HPDE6-E6E7 (cell line): ENCODE measurements around the gene DUSP2.

ENCODE experiments used
- DNase-seq: peaks from one replicate; pipeline ENCODE4 v3.0.0; 2011; ENCODE audit warnings: missing footprints; ENCODE audit errors: extremely low spot score

Gene DUSP2

DNA sequence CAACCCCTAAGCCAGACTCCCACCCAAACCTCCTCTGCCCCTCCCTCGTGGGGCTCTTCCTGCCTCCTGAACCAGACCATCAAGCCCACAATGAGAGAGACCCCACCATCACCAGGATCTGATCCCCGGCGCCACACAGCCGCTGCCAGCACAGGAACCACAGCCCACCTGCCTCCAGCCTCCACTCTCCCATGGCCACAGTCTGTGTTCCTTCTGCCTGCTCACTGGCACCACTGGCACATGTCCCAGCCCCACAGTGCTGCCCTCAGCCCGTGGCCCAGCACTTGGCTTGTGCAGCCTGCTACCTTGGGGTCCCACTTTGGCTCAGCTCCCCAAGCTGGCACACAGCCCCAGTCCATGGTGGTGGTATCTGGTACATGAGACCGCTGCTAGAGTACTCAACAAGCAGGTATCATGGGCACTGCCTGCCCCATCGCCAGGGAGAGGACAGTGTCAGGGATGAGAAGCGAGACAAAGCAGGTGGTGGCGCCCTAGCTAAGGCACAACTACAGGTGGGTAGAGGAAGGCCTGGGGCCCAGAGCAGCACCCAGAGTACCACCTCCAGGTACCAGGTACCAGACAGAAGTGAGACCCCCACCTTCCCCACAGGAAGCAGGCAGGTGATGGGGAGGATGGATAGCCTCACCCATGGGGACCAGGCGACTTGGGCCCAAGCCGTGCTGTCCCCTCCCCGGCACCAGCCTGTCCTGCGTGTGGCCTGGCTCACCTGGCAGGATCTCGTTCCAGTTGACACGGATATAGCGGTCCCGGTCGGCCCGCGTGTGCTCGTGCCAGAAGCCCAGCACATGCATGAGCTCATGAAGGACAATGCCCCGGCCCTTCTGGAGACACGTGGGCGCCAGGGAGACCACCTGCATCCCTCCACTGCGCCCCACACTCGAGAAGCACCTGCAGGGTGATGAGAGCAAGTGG lies 13.2 kb downstream of the DUSP2 start:
- DNase-seq, result no peak

DNA sequence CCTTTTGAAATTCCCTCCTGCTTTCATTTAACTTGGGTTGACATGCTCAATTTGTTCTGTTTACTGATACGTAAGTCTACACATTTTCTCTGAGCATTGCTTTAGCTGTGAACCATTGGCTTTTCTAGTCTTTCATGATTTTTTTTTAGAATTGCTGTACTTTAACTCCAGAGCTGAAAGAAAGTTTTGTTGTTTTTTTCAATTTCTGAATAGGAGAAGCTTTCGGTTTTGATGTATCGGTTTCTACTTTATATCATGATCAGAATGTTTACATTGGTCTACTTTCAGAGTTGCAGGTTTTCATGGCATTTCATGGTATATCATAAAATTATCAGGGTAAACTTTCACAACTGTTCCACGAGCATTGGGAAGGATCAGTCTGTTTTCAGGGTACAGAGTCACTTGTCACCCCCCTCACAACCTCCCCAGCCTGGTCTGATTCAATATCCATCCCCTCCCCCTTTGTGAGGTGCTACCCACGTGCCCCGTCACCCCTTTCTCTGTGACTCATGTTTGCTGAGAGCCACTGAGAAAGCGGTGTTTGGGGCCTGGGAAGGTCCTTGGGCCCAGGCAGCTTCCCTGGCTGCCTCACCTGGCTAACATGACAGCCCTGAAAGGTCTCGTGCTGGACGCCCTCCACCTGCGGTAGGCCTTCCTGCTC lies 14.0 kb downstream of the DUSP2 start:
- DNase-seq, result no peak

DNA sequence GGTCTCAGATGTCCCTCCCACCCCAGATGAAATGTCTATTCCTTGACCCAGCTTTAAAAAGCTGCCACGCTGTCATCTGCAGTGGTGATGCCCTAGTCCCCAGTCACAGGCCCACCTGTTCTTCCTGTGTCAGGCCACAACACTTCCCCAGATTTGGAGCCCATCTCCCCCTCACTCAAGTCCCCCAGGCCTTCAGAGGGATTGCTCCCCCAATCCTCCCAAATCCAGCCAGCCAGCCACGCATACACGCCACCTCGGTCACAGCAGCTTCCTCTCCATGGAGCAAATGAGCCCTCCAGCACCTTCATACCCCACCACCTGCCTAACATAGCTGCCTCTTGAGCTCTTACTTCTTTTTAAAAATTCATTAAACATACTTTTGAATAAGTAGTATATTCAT lies 14.8 kb downstream of the DUSP2 start:
- no peak for DNase-seq

DNA sequence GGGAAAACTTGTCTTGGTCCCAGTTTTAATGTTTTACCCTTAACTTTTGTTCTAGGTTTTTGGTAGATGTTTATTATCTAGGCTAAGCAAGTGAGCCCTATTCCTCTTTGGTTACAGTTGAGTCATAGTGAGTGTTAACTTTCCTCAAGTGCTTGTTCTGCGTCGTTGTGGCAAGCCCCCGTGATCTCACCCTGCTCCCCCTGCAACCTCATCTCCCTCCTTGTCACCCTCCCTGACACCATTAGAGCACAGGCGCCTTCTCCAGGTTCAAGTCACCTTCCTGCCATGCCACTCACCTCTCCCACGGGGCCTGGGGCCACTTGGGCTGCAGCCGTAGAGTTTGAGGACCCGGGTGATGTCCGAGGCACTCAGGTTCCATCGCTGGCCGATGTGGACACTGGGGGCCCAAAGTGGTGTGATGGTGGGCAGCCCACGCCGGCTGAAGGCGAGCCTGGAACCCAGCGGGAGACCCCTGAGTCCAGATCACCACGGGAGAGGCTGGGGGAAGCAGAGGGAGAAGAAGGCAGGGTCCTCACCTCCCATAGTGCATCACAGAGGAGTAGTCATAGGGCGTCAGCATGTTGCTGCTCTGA lies 15.6 kb downstream of the DUSP2 start:
- DNase-seq, result no peak

DNA sequence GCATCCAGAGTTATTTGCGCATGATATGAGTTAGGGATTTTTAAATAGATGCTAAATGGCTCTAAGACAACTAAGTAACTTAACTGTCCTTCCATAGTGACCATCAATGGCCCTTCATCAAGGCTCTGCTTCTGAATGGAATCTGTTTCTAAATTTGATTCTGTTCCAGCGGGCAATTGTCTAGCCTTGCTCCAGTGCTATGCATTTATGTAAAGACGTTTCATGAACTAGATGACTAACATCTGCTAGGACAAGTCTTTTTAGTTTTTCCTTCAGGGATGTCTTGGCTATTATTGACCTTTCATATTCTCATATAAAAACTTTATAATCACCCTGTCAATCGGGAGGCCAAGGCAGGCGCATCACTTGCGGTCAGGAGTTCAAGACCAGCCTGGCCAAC lies 16.8 kb downstream of the DUSP2 start:
- no peak for DNase-seq

DNA sequence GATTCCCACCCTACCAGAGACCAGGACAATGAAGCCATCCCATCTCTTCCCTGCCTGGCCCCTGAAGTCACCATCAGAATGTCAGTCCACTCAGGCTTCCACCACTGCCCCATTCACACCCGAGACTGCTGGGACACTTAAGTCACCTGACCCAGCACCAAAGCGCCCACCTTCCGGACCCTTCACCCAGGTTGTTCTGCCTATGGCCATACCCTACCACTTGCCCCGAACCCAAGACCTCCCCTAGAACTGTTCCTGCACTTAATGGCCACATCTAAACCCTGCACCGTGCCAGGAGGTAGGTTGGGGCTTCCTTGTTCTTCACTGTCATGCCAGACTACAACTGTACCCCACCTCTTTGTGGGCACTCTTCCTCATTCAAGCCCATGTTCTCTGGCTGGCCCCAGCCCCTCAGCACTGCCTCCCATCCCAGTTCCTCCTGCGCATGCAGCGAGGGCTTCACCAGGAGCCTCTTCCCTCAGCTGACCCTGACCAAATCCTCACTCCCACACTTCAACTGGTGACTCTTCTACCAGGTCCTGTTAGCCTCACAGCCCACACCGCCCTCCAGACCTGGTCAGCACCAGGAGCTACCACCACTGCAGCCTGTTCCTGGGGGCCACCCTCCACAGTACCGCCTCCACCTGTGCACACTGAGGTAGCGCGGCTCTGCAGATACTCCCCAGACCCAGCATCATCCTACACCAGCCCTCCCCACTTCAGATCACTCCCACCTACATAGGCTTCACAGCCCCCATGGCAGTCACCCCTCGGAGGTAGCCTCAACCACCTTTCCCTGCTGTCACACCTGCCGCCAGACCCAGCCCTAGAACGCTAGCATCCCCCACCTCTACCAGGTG lies 20.6 kb downstream of the DUSP2 start:
- no peak for DNase-seq

DNA sequence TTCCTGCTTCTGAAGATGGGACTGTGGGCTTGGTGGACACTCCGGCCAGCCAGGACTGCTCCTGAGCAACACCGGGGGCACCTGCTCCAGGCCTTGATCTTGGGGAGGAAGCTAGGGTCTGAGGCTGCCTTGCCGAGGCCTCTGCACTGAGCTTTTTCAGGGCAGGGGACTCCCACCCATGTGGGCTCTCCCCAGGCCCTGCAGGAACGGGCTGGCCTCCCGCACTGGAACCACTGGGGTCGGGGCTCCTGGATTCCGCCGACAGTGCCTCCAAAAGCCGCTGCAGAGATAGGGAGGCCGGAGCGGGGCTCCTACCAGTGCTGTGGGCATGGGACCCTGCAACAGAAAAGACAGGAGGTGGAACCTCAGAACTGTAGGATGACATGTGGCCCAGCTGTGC lies 21.3 kb downstream of the DUSP2 start:
- DNase-seq, result no peak

DNA sequence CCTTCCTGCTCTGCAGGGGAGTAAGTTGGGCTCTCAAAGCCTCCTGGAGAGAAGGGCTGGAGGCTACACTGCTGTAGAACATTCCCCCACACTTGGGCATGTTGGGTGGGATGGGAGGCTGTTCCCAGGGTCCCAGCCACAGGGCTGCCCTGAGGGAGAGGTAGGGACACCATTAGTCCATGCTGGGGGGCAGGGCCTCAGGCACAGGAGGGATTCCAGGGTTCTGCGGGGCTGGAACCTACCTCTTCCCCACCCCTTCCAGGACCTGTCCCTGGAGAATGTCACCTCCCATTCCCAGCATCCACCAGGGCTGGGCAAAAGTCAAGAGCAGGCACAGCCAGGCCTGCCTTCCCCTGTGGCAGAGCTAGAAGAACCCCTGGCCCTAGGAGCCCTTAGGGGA lies 21.9 kb downstream of the DUSP2 start:
- no peak for DNase-seq

DNA sequence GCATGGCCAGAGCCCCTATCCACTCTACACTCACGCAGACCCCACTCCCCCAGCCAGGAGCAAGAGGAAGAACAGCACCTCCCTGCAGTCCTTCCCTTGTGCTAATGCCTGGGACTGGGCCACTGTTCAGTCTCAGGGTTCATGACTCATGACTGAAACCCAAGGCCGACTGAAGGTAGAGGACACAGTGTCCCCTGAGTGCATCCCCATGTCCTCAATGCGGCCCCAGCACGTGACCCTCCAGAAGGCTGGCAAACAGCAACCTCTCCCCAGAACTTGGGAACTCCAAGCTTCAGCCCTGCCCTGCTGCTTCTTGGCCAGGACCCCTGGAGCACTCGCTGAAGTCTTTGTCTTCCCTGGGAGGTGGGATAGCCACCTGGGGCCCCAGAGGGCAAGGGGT lies 22.8 kb downstream of the DUSP2 start:
- DNase-seq, result no peak

DNA sequence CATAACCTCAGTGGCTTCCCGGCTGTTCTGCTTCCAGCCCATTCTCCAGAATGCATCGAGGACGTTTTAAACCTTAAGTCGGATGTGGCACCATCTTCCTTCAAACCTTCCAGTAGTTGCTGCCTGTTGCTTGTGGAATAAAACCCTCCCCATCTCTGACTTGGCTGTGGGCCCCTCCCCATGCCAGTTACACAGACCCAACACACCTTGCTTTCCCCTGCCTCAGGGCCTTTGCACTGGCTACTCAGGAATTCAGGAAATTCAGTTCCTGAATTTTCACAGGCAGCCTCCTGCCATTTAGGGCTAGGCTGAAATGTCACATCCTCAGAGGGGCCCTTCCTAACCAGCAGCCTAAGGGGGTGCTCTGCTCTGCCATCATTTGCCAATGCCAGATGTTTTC lies 23.8 kb downstream of the DUSP2 start:
- no peak for DNase-seq

DNA sequence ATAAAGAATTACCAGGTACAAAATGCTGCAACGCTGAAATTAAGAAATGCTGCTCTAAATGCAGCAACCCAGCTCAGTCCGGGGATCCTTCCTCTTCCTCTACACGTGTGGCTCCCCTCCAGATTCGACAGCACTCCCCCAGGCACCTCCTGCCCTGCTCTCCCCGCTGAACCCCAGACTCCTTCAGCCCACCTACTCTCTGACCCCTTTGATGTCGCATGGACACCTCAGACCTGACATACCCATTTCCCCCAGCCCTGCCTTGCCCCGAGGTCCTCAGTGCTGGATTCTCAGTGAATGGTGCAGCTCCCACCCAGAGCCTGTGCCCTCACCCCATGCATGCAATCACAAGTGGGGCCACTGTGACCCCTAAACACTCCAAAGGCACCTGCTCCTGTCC lies 24.2 kb downstream of the DUSP2 start:
- DNase-seq, result no peak

DNA sequence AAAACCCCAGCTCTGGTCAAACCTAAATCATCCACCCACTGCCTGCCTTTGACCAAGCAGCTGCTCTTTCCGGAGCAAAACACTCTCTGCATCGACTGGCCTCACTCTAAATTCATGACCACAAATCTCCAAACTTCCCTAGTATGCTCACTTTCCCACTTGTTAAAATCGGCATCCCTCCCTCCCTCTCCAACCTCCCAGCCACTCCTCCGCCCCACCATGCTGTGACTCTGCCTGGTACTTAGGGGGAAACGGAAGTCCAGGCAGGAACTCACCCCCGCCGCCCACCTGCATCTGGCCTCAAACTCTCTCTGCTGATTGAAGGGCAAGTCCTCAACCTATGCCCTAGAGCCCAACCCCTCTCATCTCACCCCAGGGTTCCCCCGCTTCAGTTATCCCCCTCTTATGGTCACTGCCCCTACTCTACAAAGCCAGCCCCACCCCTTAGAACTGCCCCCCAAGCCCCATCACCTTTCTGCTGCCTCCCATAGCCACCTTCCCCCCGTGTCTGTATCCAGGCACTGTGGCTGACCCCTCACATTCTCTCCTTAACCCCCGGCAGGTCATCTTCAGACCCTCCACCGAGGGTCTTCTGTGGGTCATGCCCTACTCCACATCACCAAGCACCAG lies 25.0 kb downstream of the DUSP2 start:
- DNase-seq, result no peak

DNA sequence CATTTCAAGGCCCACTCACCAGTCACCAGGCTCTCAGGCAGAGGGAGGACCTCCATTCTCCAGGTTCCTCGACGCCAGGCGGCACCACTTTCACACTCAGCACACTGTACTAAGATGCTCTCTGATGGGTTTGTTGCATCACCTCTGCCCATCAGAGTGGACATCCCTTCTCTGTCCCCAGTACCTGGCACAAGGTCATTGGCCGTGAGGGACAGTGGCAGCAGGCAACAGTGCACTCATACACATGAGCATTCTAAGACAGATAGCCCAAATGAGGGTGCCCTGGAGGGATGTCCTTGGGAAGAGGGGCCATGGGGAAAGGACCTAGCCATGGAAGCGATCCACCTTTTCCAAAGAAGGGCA lies 25.9 kb downstream of the DUSP2 start:
- no peak for DNase-seq

DNA sequence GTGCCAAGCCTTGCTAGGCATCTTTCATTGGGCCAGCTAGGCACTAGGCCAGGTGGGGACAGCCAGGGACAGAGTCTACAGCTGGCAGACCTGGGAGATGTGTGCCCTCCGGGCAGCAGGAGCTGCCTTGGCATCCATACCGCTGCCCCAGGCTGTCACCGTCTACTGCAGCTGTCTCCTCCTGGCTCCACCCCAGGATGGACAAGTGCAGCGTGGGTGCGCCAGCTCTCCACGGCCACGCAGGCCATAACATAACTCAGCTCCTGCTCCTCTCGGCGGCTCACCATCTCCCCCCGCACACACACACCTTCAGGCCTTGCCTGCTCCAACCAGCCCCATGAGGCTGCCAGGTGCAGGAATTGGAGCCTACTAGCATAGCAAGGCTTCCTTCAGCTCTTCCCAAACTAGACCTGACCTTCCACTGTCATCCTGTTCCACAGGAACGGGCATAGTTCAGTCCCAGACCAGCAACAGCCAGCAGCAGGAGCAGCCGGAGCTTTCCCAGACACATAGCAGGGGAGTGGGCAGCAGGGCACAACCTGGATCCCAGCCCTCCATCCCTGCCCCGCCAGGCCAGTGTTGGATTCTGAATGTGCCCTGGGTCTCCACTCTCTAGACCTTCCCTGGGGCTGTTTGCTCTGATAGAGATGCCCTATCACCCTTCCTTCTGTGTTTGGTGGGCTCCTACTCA lies 26.4 kb downstream of the DUSP2 start:
- no peak for DNase-seq

DNA sequence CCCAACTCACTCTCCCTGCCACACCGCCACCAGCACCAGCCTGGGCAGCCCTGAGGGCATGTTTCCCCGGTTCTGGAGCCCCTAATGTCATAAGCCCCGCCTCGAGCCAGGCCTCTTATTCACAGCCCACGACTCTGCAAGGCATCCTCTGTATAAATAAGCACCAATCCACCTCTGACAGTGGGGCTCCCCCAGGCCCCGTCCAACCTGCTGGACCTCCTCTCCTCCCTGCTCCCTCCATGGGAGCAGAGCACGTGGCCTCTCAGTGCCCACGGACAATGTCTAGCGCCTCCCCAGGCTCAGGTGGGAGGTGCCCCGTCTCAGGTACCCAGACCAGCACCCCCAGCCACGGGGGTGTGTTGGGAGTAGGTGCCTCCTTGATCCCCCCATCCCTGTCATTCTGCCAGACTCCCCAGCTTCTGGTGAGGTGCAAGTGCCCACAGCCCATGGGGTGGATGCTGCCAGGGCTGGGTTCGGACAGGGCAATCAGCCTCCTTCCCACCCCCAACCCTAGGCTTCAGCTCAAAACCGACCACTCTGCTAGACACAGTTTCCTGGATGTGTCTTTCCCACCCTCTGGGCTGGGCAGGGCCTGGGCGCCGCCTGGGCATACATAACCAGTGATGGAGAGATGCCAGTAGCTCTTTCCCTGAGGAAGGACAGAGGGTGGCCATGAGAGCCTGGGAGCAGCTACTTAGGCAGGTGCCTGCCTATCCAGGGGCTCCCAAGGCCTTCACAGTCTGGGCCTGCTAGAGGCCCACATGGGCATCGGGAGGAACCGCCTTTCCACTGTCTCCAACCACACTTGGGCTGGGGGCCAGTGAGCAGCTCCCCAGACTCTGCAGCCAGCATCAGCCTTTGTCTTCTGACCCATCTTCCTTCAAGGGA lies 27.3 kb downstream of the DUSP2 start:
- DNase-seq, result no peak

DNA sequence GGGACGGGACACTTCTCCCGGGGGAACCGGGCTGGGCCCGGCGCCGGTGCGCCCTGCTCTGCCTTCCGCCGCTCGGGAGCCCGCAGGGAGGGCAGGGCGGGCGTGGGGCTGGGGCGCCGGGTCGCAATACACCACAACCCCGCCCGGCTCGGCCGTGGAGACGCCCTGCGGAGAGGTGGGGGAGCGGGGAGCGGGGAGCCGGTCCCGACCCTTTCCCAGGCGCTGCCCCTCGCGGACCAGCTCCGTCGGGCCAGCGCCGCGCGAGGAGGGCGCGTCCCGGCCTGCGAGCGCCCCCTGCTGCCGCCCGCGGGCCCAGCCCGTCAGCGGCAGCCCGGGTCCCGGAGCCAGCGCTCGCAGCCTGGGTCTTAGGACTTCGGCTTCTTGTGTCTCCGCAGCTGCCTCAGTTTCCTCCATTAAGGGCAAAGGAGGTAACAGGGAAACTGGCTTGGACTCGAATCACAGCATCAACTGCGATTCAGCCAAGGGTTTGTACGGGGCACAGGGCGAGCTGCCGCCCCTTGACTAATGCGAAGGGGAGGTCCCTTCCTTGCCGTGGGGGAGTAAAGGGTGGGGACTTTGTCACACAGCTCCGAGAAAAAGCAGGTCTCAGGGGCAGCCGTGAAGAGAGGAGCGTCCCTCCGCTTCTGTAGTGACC lies 28.2 kb downstream of the DUSP2 start:
- peak; percentile 74 for DNase-seq

DNA sequence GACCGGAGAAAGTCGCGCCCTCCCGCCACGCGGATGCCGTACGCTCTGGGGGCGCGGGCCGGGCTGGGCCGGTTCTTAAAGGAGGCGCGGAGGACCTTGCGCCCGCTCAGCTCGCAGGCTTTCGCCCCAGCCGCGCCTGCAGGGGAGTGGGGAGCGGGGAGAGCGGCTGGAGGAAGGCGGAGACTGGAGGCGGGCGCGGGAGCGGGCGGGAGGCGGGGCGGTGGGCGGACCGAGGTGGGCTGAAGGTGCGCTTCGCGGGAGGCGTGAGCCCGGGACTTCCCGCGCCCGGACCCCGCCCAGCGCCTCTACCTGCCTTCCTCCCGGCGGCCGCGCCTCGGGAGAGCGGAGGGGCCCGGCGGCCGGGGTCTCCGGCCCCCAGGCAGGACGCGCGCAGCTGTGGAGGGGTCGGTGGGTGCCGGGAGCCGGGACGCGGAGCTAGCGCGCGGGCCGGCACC lies 28.8 kb downstream of the DUSP2 start, which contains the start of gene ADRA2B:
Gene ADRA2B, minus strand, starts transcription at position 148 of the 455 bp plus-strand sequence. CDS start 422 bp downstream, outside the sequence.
- peak; percentile 73 for DNase-seq

DNA sequence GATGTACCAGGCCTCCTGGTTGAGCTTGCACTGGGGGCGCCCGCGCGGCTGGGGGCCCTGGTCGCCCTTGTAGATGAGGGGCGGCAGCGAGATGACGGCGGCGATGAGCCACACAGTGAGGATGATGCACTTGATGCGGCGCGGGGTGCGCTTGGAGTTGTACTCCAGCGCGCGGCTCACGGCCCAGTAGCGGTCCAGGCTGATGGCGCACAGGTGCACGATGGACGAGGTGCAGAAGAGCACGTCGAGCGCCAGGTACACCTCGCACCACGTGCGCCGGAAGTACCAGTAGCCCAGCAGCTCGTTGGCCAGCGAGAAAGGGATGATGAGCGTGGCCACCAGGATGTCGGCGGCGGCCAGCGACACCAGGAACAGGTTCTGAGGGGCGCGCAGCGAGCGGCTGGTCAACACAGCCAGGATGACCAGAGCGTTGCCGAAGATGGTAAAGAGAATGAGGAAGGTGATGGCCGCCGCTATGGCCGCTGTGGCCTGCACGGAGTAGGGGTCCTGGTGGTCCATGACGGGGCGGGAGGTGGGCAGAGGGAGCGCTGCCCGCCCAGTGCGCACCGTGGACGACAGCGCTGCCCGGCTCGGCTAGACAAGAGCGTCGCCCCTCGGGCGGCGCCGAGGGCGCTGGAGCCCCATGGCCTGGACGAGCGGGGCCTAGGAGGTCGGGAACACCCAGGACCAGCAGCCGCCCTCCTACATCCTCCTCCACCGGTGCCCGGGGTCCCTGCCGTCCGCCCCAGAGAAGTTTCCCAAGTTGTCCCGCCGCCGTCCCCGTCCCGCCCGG lies 29.4 kb downstream of the DUSP2 start:
- DNase-seq, result no peak
